Inferior parietal cortex (tissue), 1 donor: ENCODE results near the gene SRSF1.
"Not testable (repeated sequence)": the region's sequence is repeated elsewhere in the genome, so short reads cannot be mapped to it uniquely, and the experiment has no call there.

Experiments used
- DNase-seq: peaks from one replicate; pipeline ENCODE4 v3.0.0-alpha.2; 2016; ENCODE audit errors: extremely low spot score

The SRSF1 gene, protein sequence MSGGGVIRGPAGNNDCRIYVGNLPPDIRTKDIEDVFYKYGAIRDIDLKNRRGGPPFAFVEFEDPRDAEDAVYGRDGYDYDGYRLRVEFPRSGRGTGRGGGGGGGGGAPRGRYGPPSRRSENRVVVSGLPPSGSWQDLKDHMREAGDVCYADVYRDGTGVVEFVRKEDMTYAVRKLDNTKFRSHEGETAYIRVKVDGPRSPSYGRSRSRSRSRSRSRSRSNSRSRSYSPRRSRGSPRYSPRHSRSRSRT

DNA sequence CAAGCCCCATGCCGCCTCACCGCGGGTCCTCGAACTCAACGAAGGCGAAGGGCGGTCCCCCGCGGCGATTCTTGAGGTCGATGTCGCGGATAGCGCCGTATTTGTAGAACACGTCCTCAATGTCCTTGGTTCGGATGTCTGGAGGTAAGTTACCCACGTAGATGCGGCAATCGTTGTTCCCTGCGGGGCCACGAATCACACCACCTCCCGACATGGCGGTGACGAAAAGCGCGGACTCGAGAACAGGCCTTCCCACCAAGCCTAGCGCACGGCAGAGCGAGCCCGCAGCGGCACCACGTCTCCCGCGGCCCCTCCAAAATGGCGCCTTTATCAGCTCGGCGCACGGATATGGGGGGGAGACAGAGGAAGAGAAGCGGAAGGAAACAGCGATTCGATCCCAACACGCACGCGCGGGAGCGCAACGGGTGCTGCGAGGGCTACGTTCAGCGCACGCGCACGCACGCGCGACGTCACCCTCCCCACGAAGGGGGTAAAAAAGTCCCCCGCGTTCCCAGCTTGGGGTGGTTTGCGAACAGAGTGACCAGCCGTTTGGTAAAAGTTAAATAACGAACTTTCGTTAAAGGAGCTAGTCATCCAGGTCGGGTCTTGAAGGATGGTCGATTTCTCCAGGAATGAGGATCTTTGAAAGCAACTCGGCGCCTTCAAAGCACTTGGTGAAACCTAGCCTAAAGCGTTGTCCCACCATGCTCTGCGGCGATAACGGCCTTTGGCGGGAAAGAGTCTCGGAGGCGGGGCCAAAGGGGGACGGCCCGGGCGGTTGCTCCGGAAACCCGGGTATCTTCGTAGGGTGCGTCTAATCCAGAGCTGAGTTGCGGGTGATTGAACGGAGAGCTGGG lies at the start of gene SRSF1:
Gene SRSF1 (minus strand): TSS at position 323 of the 857 bp plus-strand sequence. CDS start 109 bp downstream, at position 214.
- peak; percentile 99 for DNase-seq

DNA sequence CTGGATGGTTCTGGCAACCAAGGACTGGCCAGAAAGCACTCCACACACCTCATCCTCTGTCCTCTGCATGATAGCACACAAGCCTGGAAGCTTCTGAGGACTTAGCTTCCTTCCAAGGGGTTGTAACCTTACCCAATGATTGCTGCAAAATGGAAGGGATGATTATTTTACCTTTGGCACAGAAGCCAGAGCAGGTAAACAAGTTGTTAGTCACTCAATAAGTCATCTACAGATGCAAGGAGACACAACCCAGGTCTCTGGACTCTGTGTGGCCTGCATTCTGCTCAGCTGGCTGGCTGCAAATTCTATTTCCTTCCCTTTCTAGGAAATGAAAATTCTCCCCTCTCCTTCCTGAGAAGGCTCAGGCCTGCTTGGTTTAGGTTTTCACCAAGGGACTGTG lies 49.4 kb upstream of the SRSF1 start:
- DNase-seq, result no peak

DNA sequence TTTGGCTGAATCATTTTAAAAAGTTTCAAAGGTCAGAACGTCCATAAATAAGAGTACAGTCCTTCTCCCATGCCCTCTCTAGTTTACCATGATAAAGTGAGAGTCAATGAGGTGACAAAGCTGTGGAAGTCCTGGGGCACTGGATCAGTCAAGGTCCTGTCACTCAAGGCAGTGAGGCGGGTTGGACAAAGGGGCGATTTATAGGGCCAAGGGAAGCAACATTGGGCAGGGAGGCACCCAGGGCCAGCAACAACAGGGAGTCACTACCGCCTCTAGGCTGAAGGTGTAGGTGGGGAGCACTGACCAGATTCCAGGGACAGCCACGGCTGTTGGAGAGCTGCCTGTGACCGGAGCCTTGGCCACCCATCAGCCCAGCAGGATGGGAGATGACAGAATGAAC lies 47.6 kb upstream of the SRSF1 start:
- no peak for DNase-seq

DNA sequence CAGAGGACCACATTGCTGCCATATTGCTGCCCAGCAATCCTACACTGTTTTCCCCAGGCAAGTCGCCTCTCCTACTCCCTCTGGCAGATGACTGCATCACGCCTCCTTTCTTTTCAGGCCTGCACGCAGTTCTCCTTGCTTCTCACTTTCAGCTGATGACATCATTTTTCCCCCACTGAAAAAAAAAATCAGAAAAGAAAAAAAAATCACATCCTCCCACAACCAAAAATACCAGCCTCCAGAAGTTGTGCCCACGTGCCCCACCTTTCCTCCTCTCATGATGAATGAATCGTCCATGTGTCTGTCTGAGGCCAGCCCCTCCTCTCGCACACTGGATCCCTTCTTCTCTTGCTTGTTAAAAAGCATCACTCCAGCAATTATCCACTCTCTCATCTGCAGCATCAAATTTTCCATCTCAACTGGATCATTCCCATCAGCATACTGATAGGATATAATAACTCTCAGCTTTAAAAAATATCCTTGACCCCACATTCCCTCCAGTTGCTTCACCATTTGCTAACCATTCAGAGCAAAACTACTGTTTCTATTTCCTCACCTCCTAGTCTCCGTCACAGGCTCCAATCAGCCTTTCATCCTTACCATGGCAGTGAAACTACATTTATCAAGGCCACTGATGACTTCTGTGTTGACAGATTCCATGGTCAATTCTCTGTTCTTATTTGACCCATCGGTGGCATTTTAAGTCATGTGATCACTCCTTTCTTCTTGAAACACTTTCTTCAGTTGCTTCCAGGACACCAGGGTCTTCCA lies 46.1 kb upstream of the SRSF1 start:
- peak; percentile 27 for DNase-seq

DNA sequence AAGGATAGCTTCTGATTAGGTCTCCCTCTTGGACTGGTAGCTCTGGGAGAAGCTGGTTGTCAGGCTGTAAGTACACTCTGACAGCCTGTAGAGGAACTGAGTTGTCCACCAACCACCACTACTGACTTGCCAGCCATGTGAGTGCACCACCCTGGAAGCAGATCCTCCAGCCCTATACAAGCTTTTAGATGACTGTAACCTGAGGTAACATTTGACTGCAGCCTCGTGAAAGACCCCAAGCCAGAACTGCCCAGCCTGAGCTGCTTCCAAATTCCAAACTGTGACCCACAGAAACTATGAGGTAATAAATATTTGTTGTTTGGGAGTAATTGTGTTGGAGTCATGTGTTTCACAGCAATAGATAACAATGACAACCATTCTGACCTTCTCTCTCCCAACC lies 45.4 kb upstream of the SRSF1 start:
- DNase-seq, result no peak

DNA sequence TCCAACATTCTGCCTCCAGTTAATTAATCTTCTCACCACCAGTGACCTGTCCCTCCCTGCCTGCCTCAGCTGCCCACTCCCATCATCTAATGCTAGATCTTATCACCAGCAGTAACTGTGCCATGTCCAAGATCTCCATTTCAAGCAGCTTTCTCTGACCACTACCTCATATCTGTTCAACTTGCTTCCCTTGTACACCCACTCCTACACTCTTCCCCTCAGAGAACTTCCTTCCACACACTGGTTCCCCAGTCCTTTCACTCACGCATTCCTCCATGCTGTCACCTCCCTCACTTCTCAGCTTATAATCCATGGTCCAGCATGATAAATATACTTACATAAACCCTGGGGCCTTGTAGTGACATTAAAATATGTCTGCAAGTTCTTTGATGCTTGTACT lies 44.4 kb upstream of the SRSF1 start:
- DNase-seq, result no peak

DNA sequence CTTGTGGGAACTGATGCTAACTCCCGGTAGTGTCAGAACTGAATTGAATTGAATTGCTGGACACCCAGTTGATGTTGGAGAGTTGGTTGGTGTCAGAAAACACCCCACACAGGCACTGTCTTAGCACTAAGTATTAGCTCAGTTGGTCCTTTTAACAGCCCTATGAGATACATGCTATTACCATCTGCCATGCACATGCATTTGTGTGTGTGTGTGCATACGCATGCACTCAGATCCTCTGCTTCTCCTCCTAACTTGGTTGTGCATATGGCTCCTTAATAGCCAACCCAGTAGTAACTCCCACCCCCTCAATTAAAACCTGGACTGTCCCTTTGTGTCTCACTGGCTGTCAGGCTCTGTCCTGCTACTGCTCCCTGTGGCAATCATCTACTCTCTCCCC lies 43.9 kb upstream of the SRSF1 start:
- no peak for DNase-seq

DNA sequence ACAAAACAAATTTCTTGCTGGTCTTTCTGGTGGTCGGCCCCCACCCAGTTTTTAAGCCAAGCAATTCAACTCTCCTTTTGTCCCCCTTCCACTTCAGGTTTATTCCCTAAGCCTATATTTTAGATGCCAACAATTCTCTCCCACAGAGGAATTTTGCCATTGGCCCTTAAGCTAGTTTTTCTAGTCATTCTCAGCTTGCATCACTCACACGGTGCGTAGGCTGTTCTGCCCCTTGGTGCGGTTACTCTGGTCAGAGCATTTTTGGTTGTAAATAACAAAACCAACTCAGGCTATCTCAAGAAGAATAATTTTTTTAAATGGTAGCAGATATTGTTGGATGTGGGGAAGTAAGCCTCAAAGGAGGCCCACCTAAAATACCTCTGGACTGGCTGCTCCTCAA lies 42.5 kb upstream of the SRSF1 start:
- no peak for DNase-seq

DNA sequence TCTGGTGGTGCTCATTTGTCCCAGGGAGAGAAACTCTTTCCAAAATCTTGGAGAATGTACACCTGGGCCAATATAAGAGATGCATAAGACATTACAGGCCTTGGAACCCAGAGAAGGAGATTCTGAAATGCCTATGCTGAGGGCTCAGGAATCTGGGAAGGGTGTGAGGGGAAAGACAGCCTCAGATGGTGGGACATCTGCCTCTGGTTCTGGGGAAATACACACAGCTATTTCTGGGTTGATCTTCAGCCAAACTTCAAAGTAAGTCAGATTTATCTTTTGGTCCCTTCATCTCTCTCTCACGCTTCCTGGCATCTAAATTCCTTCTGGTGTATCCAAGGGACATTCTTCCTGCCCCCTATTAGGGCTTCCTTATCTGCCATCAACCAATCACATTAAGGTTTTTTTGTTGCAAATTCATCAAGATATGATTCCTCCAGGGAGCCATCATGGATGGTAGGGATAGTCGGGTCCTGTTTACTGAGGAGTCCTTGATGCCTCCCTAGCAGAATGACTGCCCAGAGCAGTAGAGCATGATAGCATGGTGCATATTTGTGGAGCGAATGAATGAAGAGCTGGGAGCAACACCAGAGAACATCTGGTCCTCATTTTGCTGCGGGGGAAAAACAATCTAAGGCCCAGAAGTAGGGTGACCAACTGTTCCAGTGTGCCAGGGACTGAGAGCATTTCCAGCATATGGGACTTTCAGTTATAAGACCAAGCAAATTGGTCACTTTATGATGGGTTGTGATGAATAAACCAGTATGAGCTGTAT lies 40.5 kb upstream of the SRSF1 start:
- DNase-seq, result no peak

DNA sequence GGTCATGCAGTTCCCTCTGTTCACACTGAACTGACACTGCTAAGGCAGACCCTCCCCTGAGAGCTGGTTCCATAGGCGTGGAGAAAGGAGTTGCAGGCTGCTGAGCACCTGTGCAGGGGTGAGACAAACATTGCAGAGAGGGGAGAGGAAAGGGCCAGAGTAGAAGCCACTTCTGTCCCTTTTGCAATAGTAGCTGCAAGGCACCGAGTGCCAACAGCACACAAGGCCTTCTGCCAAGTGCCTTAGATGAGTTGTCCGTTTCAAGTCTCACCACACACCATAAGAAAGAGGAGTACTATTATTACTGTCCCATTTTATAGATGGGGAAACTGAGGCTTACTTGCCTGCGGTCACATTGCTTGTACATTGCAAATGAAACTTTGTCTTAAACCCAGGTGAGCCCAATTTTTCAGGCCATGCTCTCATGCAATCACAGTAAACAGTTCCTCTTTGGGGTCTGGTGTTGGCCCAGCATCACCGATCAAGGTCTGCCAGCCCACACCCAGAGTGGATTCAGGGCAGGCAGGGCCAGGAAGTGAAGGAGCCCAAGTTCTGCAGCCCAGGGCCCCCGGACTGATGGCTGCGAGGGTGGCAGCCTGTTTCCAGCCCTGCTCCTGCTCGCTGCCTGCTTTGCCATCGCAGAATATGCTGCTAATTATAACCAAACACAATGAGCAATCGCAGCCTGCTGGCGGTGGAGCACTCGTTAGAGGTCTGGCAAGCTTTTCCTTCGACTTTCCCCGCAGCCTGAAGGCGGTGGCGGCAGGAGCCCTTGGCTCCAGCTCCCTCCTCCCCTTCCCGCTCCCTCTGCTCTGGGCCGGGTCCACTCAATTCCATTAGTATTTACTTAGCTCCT lies 39.4 kb upstream of the SRSF1 start:
- DNase-seq, result peak; percentile 51

DNA sequence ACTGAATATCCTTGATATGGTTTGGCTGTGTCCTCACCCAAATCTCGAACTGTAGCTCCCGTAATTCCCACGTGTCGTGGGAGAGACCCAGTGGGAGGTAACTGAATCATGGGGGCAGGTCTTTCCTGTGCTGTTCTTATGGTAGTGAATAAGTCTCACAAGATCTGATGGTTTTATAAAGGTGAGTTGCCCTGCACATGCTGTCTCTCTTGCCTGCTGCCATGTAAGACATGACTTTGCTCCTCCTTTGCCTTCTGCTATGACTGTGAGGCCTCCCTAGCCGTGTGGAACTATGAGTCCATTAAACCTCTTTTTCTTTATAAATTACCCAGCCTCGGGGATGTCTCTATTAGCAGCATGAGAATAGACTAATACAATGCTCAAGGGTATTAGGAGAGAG lies 37.2 kb upstream of the SRSF1 start:
- not testable (repeated sequence) for DNase-seq

DNA sequence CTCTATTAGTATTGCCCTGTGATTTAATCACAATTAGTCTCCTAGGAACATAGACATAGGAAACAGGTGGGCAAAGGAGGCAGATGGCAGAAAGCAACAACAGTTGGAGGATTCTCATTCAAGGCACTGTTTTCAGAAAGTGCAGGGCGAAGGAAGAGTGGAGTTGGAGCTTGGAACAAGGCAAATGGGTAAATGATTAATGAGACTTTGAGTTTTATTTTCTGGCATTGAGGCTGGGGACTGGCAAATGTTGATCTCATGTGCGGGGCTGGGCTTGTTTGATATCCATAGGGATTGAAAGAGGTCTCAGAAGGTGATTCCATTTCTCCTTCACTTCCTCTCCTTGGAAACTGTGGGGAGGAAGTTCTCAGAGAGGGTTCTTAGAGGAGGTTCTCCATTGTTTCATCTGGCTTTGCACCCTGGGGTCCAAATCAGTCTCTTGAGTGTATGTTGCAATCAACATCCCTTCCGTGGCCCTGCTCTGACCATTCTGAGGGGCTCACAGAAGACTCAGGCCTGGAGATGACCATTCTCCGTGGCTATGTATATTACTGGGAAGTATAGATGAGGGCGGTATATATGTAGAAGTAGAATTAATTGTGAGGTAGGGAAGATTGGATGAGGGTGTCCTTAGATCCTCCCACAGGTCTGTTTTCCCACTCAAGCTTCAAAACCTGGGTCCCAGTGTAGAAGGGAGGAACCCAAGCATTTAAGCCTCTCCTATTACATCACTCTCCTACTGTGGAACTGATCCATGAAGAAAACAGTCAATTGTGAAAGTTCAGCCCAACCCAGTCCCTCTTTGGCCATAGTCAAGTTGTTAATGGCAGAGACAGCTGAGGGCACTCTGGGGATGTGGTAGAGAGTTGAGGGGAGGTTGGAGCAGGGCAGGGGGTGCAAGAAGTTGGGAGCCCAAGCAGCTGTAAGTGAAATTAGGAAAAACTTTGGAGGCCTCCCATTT lies 36.5 kb upstream of the SRSF1 start:
- no peak for DNase-seq

DNA sequence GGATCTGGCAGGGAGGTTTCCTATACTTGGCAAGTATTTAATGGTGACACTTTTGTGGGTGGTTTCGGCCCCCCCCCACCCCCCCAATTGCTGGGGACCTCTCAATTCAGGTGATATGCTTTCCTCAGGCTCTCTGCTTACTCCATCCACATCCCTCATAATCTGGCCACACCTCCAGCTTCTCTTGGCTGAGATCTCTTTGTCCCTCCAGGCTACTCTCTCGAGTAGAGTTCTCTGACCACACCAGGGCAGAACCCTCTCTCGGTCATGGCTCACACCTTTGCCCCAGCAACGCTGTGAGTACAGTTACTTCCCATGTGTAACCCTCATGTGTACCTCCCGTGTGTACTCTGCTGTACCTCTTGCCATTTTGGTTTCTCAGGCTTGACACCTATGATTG lies 34.1 kb upstream of the SRSF1 start:
- DNase-seq, result no peak

DNA sequence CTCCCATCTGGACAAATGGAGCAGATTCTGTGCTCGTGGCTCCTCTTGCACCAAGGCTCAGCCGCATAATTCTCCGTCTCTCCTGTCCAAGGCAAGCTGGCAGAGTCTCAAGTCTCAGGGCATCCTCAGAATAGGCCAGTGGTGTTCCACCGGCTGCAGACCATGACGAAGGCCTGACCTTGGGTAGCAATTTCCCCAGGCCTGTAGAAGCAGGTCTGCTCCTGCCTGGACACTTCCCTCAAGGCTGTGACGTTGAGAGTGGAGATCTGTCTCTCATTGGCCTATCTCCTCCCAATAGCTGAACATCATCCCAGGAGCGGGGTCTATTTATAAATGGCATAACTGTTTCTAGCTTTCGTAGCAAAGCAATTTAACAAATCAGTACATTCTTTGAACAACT lies 33.3 kb upstream of the SRSF1 start:
- no peak for DNase-seq

DNA sequence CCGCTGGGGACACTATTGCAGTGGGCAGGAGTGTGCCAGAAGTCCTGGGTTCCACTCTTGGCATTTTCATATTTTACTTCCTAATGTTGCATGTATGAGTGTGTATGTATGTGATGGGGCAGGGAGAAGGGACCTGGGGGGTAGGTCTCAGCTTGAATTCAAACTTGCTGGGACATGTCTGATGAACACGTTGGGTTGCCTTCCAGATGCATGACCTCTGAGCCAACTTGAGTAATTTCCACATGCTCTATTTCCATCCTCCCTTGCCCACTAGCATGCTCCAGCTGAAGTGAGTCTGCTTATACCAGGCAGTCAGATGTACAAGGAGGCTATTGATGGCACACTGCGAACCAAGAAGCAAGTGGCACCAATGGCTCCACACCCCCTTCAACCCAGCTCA lies 32.9 kb upstream of the SRSF1 start:
- no peak for DNase-seq

DNA sequence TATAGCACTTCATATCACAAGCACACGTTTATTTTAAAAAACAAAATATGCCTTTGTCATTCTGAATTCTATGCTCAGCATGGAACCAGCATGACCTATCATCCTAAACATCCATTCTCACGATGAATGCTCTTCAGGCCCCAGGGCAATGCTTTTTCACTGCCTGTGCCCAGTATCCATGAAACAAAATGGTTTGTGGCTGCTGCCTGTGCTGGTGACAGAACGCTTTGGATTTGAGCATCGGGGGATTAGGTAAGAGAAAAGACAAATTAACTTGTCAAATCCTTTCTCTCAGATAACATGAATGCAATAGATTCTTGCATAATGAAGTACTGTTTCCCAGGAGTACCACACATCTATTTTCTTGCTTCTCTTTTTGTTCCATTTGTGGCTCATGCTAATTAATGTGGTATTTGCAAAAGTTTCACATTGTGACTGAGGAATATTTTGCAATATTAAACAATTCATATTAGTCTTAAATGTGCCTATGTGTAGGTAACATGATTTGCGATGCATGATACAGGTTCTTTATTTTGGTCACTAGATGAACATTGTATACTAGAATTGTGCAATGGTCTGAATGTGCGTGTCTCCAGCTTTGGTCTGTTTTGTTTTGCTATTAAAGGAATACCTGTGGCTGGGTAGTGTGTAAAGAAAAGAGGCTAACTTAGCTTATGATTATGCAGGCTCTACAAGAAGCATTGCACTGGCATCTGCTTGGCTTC lies 25.8 kb upstream of the SRSF1 start:
- no peak for DNase-seq

DNA sequence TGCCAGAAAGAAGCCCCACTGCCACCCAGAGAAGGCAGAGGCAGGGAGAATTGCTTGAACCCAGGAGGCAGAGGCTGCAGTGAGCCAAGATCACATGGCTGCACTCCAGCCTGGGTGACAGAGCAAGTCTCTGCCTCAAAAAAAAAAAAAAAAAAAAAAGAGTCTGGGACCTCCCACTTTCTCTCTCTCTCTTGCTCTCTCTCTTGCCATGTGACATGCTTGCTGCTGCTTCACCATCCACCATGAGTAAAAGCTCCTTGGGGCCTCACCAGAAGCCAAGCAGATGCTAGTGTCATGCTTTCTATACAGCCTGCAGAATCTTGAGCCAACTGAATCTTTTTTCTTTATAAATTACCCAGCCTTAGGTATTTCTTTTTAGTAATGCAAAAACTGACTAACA lies 21.5 kb upstream of the SRSF1 start:
- no peak for DNase-seq

DNA sequence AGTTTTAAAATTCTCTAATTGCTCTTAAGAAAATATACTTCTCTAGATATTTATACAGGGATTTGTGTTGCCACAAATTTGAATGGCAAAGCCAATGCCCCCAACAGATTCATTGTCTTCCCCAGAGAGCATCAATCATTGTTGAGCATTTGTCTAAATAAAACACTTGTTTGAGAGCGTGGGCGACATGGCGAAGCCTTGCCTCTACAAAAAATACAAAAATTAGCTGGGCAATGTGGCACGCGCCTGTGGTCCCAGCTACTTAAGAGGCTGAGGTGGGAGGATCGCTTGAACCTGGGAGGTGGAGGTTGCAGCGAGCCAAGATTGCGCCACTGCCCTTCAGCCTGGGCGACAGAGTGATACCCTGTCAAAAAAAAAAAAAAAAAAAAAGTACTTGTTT lies 13.4 kb upstream of the SRSF1 start:
- DNase-seq, result no peak

DNA sequence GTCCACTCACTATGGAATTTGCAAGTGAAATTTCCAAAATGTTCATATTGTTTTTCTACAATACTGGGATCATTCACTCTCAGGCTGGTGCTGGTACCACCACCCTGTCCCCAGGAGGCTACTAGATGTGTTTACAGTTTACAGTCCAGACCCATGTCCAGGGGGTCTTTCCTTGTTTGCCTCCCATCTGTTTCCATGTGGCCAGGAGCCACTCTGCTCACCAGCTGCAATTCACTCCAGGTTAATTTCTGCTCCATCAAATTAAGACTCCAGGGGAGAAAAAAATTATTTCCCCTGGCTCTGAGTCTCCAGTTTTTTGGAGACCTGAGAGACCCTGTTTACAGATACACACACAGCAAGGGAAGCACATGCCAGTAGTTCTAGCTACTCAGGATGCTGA lies 12.5 kb upstream of the SRSF1 start:
- DNase-seq, result no peak
